Dendritic cell treated with granulocyte-macrophage colony-stimulating factor and Interleukin-4, amounts not matched to agents 40 ng/mL and 50 ng/mL, for 4 days (primary cell): Measurements from ENCODE around the gene HOXD8.

Experiments used
- H3K27ac Mint-ChIP-seq: one replicate; pipeline ENCODE4 v1.8.0; 2022; ENCODE audit warnings: mild to moderate bottlenecking, mixed read lengths
- H3K27me3 Mint-ChIP-seq: one replicate; pipeline ENCODE4 v1.8.0; 2022; ENCODE audit warnings: mild to moderate bottlenecking, mixed read lengths
- H3K36me3 Mint-ChIP-seq: one replicate; pipeline ENCODE4 v1.8.0; 2022; ENCODE audit warnings: low read depth, mixed read lengths
- H3K4me1 Mint-ChIP-seq: one replicate; pipeline ENCODE4 v1.8.0; 2022; ENCODE audit warnings: low read depth, mixed read lengths
- H3K4me3 Mint-ChIP-seq: one replicate; pipeline ENCODE4 v1.8.0; 2022; ENCODE audit warnings: mild to moderate bottlenecking, moderate library complexity, mixed read lengths
- H3K9me3 Mint-ChIP-seq: one replicate; pipeline ENCODE4 v1.8.0; 2022; ENCODE audit warnings: mixed read lengths
- intact Hi-C: fragments of 100-400 bp; cut with micrococcal nuclease; formaldehyde crosslinking; loops from one replicate; pipeline ENCODE4 v1.15.0; 2022

Gene HOXD8

GRCh38 chr2:176112375-176113302 is 16.9 kb upstream of the HOXD8 start:
- Mint-ChIP-seq H3K36me3 (no peaks in the 10 kb centered on the region), H3K27me3 (peaks cover 89% of the 10 kb centered on the region), H3K9me3 (no peaks in the 10 kb centered on the region), H3K27ac (no peak overlapping the region), H3K4me3 (no peak overlapping the region), H3K4me1 (peaks cover 5% of the 10 kb centered on the region)
- intact Hi-C loops, result no loop called here

- H3K27ac Mint-ChIP-seq, result no peak overlapping the region
- no peaks in the 10 kb centered on the region for H3K9me3 Mint-ChIP-seq
- peaks cover 94% of the 10 kb centered on the region for H3K27me3 Mint-ChIP-seq
- peaks cover 14% of the 10 kb centered on the region for H3K4me1 Mint-ChIP-seq
- intact Hi-C loops, result no loop called here
- no peaks in the 10 kb centered on the region for H3K36me3 Mint-ChIP-seq
- H3K4me3 Mint-ChIP-seq, result no peak overlapping the region
These were observed 15.2 kb upstream of the HOXD8 start for GRCh38 chr2:176114120-176114929.

- H3K36me3 Mint-ChIP-seq, result no peaks in the 10 kb centered on the region
- no peak overlapping the region for H3K27ac Mint-ChIP-seq
- H3K27me3 Mint-ChIP-seq, result peaks cover 94% of the 10 kb centered on the region
- intact Hi-C loops, result no loop called here
- peaks cover 14% of the 10 kb centered on the region for H3K4me1 Mint-ChIP-seq
- H3K9me3 Mint-ChIP-seq, result no peaks in the 10 kb centered on the region
- H3K4me3 Mint-ChIP-seq, result no peak overlapping the region
These were observed 14.4 kb upstream of the HOXD8 start for GRCh38 chr2:176114930-176115625.

GRCh38 chr2:176115883-176116813 is 13.4 kb upstream of the HOXD8 start, which contains the start of gene HOXD10:
HOXD10 (plus strand) TSS chr2:176116778; CDS start chr2:176116834, 56 bp downstream.
- Mint-ChIP-seq H3K4me3 (no peak within 1 kb of the TSS), H3K9me3 (no peaks in the 10 kb centered on the region), H3K4me1 (peaks cover 12% of the 10 kb centered on the region), H3K27me3 (peaks cover 96% of the 10 kb centered on the region), H3K36me3 (no peaks in the 10 kb centered on the region), H3K27ac (no peak within 1 kb of the TSS)
- intact Hi-C loops, result no loop called here

- H3K36me3 Mint-ChIP-seq, result no peaks in the 10 kb centered on the region
- no peaks in the 10 kb centered on the region for H3K9me3 Mint-ChIP-seq
- peaks cover 94% of the 10 kb centered on the region for H3K27me3 Mint-ChIP-seq
- no peak overlapping the region for H3K27ac Mint-ChIP-seq
- H3K4me1 Mint-ChIP-seq, result peaks cover 9% of the 10 kb centered on the region
- intact Hi-C loops, result no loop called here
- no peak overlapping the region for H3K4me3 Mint-ChIP-seq
These were observed 12.2 kb upstream of the HOXD8 start for GRCh38 chr2:176117162-176117822.

GRCh38 chr2:176117823-176118371 is 11.6 kb upstream of the HOXD8 start:
- H3K36me3 Mint-ChIP-seq, result no peaks in the 10 kb centered on the region
- intact Hi-C loops, result no loop called here
- H3K27me3 Mint-ChIP-seq, result peaks cover 94% of the 10 kb centered on the region
- no peaks in the 10 kb centered on the region for H3K9me3 Mint-ChIP-seq
- peaks cover 14% of the 10 kb centered on the region for H3K4me1 Mint-ChIP-seq
- no peak overlapping the region for H3K4me3 Mint-ChIP-seq
- no peak overlapping the region for H3K27ac Mint-ChIP-seq

GRCh38 chr2:176118601-176119339 is 10.7 kb upstream of the HOXD8 start:
- Mint-ChIP-seq H3K4me3 (peak overlapping the region; percentile 54), H3K27ac (no peak overlapping the region), H3K4me1 (peaks cover 17% of the 10 kb centered on the region), H3K9me3 (no peaks in the 10 kb centered on the region), H3K27me3 (peaks cover 94% of the 10 kb centered on the region), H3K36me3 (no peaks in the 10 kb centered on the region)
- intact Hi-C loops, result no loop called here

GRCh38 chr2:176120364-176121189 is 8.9 kb upstream of the HOXD8 start:
- H3K27ac Mint-ChIP-seq, result no peak overlapping the region
- no peaks in the 10 kb centered on the region for H3K9me3 Mint-ChIP-seq
- H3K36me3 Mint-ChIP-seq, result no peaks in the 10 kb centered on the region
- H3K4me1 Mint-ChIP-seq, result peaks cover 30% of the 10 kb centered on the region
- H3K4me3 Mint-ChIP-seq, result no peak overlapping the region
- intact Hi-C loops, result no loop called here
- H3K27me3 Mint-ChIP-seq, result peaks cover 96% of the 10 kb centered on the region

GRCh38 chr2:176121190-176122051 is 8.1 kb upstream of the HOXD8 start:
- H3K27me3 Mint-ChIP-seq, result peaks cover 96% of the 10 kb centered on the region
- no peaks in the 10 kb centered on the region for H3K9me3 Mint-ChIP-seq
- no peak overlapping the region for H3K27ac Mint-ChIP-seq
- peaks cover 30% of the 10 kb centered on the region for H3K4me1 Mint-ChIP-seq
- intact Hi-C loops, result no loop called here
- no peaks in the 10 kb centered on the region for H3K36me3 Mint-ChIP-seq
- no peak overlapping the region for H3K4me3 Mint-ChIP-seq

- H3K36me3 Mint-ChIP-seq, result no peaks in the 10 kb centered on the region
- no peaks in the 10 kb centered on the region for H3K9me3 Mint-ChIP-seq
- H3K27ac Mint-ChIP-seq, result no peak overlapping the region
- H3K4me1 Mint-ChIP-seq, result peaks cover 30% of the 10 kb centered on the region
- intact Hi-C loops, result no loop called here
- peaks cover 94% of the 10 kb centered on the region for H3K27me3 Mint-ChIP-seq
- peak overlapping the region; percentile 59 for H3K4me3 Mint-ChIP-seq
These were observed 7.3 kb upstream of the HOXD8 start for GRCh38 chr2:176122052-176122682.
